Cardiac fibroblast (primary cell): Measurements from ENCODE around the gene SYT2.
"Not testable (repeated sequence)": the region's sequence is repeated elsewhere in the genome, so short reads cannot be mapped to it uniquely, and the experiment has no call there.

Experiments
- DNase-seq, 2 donors: peaks; one replicate each; pipeline versions ENCODE4 v3.0.0 to v3.0.0-alpha.2; 2010; ENCODE audit warnings: low read depth in 2 of 2
- H3K4me3 ChIP-seq, 2 donors: replicated peaks in 1 of 2; 1 replicate in 1 of 2; 2 replicates in 1 of 2; pipeline ENCODE4 v1.5.1; 2011; ENCODE audit warnings: low read depth in 2 of 2, low read length in 2 of 2, mild to moderate bottlenecking in 2 of 2, moderate library complexity in 1 of 2
- CTCF ChIP-seq: IDR thresholded peaks from one replicate; pipeline ENCODE4 v1.5.1; 2011; ENCODE audit warnings: low read depth, mild to moderate bottlenecking, low read length, inconsistent platforms

The SYT2 gene

DNA sequence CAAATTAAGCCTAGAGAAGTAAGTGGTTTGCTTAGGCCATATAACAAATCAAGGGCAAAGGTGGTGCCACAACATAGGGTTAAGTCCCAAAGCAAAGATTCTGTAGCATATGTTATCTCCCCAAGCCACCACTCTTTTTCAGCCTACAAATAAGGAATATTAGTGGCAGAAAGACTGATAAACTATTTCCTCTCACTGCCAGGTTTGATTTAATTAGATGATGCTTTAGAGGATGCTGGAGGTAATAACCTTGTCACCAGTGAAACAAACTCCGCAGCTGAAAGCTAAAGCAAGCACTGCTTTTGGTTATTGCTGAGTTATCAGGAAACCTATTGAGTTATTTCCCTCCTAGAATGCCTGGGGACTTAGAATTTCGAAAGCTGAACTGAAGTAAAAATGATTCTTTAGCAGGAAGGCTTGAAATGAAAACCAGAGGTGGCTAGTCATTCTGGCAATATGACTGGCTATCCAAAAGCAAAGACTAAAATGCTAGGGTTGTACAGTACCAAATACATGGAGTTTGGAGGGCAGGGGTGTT is 145.2 kb downstream of the SYT2 start:
- DNase-seq: no peak
- no peak for TF ChIP-seq CTCF
- no peak overlapping the region for H3K4me3 ChIP-seq

DNA sequence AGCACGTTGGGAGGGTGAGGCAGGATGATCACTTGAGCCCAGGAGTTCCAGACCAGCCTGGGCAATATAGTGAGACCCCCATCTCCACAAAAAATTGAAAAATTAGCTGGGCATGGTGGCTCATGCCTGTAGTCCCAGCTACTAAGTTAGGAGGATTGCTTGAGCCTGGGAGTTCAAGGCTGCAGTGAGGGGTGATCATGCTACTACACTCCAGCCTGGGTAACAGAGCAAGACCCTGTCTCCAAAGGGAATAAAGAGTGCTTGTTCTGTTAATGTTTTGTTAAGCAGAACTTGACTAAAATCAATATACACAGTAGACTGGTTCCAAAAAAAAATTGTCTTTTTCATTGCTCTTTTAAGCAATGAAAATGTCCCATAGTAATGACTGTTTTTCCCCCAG is 146.4 kb downstream of the SYT2 start:
- no peak overlapping the region for H3K4me3 ChIP-seq
- no peak for DNase-seq
- no peak for TF ChIP-seq CTCF

GRCh38 chr1:202562444-202563060 is 147.7 kb downstream of the SYT2 start:
- H3K4me3 ChIP-seq: no peak overlapping the region
- no peak for DNase-seq
- no peak for TF ChIP-seq CTCF

DNA sequence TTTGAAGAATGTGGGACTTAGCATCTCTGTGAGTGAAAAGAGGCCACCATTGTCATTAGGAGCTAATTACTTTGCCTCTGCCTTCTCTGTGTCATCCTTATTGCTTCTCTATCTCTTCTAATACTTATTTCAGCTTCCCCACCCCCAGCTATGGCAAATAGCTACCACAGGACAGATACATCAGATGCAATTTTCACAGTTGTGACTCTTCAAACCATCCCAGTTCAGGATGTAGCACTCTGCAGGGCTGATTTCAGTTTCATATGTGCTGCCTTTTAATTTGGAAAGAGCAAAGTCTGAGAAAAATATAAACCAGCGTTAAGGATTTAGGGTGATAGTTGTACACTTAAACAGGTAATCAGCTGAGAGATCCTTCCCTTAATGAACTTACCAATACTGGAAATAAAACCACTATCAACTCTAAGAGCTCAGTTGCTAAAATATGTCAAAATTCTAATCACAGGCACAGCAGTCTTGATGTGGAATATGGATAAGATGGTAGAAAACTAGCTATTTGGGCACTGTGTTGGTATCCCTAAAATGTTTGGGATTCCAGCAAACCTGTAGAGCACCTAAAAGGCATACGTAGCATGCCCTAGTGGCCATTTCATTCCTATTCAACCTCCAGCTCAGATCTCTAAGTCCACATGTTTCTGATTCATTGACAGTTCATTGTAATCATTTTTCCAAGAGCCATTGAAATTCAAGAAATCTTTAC is 148.4 kb downstream of the SYT2 start:
- no peak for TF ChIP-seq CTCF
- no peak overlapping the region for H3K4me3 ChIP-seq
- DNase-seq: no peak

- no peak for TF ChIP-seq CTCF
- H3K4me3 ChIP-seq: no peak overlapping the region
- DNase-seq: no peak
Measured at GRCh38 chr1:202561240-202561639, 149.0 kb downstream of the SYT2 start.

DNA sequence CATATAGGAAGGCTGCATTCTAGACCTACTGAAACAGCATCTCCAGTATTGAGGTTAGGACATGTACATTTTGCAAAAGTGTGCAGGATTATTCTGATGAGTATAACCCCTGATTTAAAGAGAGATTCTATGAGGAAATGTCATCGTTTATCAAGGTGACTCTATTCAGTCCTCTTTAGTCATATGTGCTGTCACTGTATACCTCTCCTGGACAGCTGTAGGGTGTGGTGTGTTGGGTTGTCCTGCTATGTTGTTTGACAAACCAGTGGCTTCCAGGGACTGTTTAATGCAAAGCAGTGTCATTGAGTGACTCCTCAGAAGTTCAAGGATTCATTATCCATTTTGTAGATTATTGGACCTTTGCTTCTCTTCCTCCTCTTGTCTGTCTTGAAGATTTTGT is 152.6 kb downstream of the SYT2 start:
- not testable (repeated sequence) for DNase-seq, H3K4me3 ChIP-seq

- not testable (repeated sequence) for DNase-seq, H3K4me3 ChIP-seq
Measured at GRCh38 chr1:202556037-202556436, 154.2 kb downstream of the SYT2 start.

DNA sequence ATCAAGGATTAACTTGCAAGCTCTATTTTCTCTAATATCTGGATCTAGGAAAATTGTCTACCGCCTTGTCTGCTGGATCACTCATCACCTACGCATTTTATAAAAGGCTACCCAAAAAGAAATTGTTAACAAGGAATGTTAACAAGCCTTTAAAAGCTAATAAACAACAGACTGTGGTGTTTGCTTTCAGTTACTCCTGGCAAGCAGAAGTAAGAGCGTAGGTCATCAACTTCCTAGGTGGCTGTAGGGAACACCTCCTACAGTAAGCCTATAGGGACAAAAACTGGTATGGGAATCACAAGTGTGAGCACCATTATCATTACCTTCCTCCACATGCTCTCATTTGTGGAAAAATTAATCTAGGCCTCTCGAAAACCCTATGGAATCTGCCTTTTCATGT is 155.6 kb downstream of the SYT2 start:
- H3K4me3 ChIP-seq, DNase-seq: not testable (repeated sequence)
